NCI-H1436 (cell line): ENCODE results near the gene STK39.

Source experiments
- DNase-seq: peaks from one replicate; lab custom pipeline; 2025; lab: John Stamatoyannopoulos, UW

STK39 gene

GRCh38 chr2:168003876-168004275 lies 243.5 kb downstream of the STK39 start:
- DNase-seq: no peak

GRCh38 chr2:168002021-168002553 lies 245.3 kb downstream of the STK39 start:
- no peak for DNase-seq

- no peak for DNase-seq
Measured at GRCh38 chr2:167992278-167992677, 255.1 kb downstream of the STK39 start.

- DNase-seq: no peak
Measured at GRCh38 chr2:167990062-167990461, 257.3 kb downstream of the STK39 start.

- no peak for DNase-seq
Measured at GRCh38 chr2:167988296-167988695, 259.1 kb downstream of the STK39 start.

GRCh38 chr2:167987558-167987957 lies 259.8 kb downstream of the STK39 start:
- no peak for DNase-seq

- no peak for DNase-seq
Measured at GRCh38 chr2:167987026-167987425, 260.4 kb downstream of the STK39 start.

- DNase-seq: no peak
Measured at GRCh38 chr2:167986223-167986622, 261.2 kb downstream of the STK39 start.

GRCh38 chr2:167981945-167982344 lies 265.4 kb downstream of the STK39 start:
- no peak for DNase-seq

- DNase-seq: no peak
Measured at GRCh38 chr2:167980439-167980838, 267.0 kb downstream of the STK39 start.

GRCh38 chr2:167972746-167973145 lies 274.6 kb downstream of the STK39 start:
- no peak for DNase-seq

GRCh38 chr2:167972020-167972419 lies 275.4 kb downstream of the STK39 start:
- DNase-seq: no peak

- DNase-seq: no peak
Measured at GRCh38 chr2:167966937-167967913, 280.2 kb downstream of the STK39 start.

- DNase-seq: no peak
Measured at GRCh38 chr2:167965907-167966761, 281.3 kb downstream of the STK39 start.

GRCh38 chr2:167964650-167965413 lies 282.6 kb downstream of the STK39 start:
- no peak for DNase-seq

GRCh38 chr2:167963899-167964649 lies 283.3 kb downstream of the STK39 start:
- DNase-seq: no peak

GRCh38 chr2:167962436-167963226 lies 284.8 kb downstream of the STK39 start:
- DNase-seq: no peak

- no peak for DNase-seq
Measured at GRCh38 chr2:167961536-167962048, 285.8 kb downstream of the STK39 start.

- no peak for DNase-seq
Measured at GRCh38 chr2:167960089-167960747, 287.2 kb downstream of the STK39 start.
